Activated CD4-positive, alpha-beta T cell treated with anti-CD3 and anti-CD28 coated beads, Interleukin-2, amount 50 U/mL, for 24 hours (primary cell): ENCODE results near the gene SLC9B1.

Source experiments
- DNase-seq, 2 donors: peaks; one replicate each; pipeline ENCODE4 v3.0.0-alpha.2; 2020; ENCODE audit warnings: low read depth in 1 of 2, low spot score in 1 of 2

The SLC9B1 gene

DNA sequence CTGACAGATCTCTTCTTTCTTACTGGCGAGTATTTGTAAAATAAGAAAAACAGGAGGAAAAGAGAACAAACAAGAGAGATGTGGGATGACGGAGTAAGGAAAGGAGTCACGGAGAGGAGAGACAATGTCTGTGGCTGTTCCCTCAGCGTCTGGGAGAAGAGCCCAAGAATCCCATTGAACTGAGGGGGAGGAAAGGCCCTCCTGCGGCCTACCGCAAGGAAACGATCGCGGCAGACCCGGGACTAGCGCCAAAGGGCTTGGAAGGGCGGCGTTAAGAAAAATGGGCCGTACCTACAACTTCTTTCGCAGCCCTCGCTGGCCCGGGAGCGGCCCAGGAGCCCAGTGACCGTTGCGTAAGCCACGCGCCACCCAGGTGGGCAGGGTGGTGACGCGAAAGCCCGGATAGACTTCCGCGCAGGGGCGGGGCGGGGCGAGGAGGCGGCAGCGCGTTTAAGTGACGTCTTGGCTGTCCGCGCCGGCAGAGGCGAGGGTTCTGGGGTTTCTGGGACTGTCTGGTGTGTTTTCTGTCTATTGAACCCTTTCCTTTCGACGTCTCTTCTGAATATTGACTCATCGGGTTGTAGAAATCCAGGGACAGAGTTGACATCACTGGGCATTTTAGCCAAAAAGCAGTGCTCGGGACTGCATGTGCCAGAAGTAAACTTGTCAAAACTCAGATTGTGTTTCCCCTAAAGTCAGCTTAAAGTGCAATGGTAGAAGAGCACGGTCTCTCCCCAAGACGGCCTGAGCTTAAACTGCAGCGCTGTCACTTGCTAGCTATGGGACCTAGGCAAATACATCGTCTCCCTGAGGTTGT is at the start of gene SLC9B1:
Gene SLC9B1, minus strand, starts transcription at position 398 of the 817 bp plus-strand sequence. CDS start 27,994 bp downstream, outside the sequence.
- DNase-seq, result peak; percentile 88 to 90

GRCh38 chr4:103067841-103068547 is 48.5 kb upstream of the SLC9B1 start:
- no peak for DNase-seq

DNA sequence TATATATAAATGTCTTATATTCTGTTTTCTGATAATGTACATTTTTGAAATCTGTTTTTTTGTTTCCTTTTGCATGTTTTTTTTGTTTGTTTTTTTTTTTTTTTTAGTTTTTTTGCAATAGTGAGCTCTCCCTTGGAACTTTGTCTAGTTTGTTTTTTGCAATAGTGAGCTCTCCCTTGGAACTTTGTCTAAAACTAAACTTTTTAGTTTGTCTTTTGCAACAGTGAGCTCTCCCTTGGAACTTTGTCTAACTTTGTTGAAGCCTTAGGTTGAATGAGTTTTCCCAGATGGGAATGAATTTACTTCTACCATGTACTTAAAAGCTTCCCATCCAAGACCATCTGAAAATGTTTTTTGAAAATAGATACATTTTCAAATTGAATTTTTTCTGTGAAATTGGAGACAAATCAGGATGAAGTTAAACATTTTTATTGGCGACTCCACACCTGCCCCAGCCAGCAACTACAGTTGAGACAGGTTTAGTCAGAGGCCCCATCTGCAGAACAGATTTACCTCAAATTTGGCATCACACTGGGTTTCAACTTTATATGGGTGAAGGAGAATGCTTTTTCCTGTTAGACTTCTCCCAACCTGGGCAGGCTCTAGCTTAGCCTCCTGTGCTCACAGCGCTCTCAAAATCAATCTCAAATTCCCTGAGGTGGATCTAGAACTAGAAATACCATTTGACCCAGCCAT is 41.1 kb upstream of the SLC9B1 start:
- DNase-seq, result no peak

DNA sequence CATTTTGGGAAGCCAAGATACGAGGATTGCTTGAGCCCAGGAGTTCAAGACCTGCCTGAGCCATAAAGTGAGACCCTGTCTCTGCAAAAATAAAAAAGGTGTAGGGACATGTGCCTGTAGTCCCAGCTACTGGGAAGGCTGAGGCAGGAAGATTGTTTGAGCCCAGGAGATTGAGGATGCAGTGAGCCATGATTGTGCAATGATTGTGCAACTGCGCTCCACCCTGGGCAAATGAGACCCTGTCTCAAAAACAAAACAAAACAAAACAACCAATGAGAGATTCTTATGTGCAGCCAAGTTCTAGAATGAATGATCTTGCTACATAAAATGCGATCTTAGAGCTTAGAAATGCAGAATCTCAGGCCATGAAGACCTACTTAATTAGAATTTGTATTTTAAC is 34.5 kb upstream of the SLC9B1 start:
- no peak for DNase-seq

DNA sequence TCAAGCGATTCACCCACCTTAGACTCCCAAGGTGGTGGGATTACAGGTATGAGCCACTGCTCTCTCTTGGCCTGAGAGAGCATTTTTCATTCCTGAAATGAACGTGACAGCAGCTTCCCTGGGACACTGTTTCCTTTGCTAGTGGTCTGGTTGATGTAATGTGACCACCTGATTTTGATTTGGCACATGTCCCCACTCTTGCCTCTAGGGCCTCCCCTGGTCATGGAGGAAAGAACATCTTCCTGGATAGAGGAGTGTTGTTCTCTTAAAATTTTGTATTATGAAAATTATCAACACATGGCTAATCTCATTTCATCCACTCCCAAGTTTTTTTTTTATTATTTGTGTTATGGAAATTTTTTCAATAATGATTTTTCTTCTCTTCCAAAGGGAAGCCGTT is 33.3 kb upstream of the SLC9B1 start:
- DNase-seq, result no peak

DNA sequence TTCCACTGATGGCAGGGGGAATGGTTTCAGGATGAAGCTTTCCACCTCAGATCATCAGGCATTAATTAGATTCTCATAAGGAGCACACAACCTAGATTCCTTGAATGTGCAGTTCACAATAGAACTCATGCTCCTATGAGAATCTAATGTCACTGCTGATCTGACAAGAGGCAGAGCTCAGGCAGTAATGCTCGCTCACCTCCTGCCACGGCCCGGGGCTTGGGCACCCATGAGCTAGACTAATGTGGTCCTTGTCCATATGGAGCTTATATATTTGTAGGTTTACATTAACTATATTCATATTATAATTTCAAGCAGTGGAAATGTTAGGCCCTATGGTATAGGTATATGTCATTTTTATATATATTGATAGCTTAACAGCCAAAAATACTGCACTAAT is 32.6 kb upstream of the SLC9B1 start:
- DNase-seq, result no peak

DNA sequence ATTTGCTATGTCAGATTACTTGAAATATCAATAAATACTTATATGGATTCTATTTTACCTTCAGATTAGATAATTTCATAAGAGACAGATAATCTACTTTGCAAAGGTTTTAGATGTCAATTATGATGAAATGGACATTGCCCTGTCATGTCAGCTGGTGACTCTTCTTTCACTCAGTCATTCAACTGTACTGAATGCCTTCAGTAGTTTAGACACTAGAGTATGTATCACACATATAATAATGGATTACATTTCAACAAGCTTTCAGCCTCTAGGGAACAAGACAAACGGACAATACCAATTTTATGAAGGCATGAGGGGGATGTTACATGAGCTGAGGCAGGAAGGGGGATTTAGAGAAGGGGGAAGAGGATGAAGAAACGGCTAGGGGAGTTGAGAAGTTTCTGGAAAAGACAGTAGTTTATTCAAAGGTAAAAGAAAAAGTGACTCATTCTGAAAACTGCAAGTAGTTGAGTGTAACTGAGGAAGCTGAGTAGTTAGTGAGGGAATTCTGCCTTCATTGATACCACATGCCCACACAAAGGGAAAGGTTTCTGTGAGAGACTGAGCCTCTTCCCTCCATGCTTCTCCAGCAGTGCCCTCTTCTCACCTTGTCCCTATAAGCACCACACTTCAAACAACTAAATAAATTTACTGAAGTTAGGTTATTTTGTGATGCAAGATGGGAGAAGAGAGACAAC is 31.4 kb upstream of the SLC9B1 start:
- DNase-seq, result no peak

- peak in 1 of 2 donors; percentile 10 for DNase-seq
These were observed 27.1 kb upstream of the SLC9B1 start for GRCh38 chr4:103046416-103047290.

DNA sequence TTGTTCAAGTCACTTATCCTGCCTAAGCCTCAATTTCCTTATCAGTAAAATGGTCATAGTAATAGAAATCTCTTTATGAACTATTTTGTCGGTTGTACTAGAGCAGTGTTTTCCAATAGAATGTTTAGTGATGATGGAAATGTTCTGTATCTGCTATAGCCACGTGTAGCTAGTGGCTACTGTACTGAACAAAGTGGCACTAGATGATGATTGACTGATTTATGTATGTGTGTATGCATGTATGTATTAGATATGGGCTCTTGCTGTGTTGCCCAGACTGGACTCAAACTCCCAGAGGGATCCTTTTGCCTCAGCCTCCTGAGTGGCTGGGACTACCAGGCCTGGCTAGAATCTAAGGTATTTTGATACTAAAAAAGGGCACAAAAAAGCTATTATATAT is 24.7 kb upstream of the SLC9B1 start:
- DNase-seq, result no peak

DNA sequence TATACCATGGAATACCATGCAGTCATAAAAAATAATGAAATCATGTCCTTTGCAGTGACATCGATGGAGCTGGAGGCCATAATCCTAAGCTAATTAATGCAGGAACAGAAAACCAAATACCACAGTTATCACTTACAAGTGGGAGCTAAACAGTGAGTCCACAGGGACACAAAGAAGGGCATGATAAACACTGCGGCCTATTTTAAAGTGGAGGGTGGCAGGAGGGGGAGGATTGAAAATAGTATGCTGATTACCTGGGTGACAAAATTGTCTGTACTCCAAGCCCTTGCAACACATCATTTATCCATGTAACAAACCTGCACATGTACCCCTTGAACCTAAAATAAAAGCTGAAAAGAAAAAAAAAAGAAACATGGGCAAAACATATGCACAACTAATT is 16.7 kb upstream of the SLC9B1 start:
- no peak for DNase-seq

DNA sequence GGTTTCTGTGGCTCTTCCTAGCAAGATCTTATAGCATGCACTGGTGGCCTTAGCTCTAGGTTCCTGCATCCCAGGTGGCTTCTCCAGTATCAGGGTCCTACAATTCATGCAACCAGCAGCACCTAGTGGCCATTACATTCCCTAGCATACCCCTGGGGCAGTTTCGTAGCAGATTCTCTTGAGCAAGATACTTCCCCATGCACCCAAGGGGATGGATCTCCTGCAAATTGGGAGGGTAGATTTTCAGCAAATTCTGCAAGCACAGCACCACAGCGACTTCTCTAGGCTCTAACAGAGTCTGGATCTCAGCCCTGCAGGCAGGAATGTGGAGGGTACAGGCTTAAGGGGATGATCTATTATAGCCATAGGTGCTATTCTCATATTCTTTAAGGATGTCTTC is 13.1 kb upstream of the SLC9B1 start:
- no peak for DNase-seq

DNA sequence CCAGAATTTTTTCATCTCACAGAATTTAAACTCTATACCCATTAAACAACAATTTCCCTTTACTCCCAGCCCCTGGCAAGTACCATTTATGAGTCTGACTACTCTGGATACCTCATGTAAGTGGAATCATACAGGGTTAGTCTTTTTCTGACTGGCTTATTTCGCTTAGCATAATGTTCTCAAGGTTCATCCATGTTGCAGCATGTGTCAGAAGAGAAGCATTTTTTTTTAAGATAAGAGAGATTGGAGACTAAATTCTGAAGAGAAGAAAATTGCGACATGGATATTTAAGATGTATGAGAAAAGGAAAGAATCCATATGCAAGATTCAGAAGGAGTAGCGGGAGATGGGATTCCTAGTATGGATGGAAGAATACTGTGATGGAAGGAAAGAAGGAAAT is 11.3 kb upstream of the SLC9B1 start:
- DNase-seq, result no peak

DNA sequence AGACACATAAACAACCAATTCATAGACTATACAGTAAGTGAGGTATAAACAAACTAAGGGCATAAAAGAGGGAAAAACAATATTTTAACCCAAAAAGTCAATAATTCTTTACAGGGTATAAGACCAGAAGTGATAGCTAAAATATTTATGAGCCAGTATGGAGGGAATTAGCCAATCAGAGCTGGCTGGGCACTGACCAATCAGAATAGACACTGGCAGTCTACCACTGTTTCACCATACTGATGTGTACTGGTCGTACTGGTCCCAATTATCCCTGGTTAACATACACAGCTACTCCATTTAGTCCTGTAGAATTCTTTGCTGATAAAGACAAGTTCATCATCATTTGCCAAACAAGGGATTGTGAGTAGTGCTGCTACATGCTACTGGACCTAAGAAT is 9.8 kb upstream of the SLC9B1 start:
- DNase-seq, result no peak

DNA sequence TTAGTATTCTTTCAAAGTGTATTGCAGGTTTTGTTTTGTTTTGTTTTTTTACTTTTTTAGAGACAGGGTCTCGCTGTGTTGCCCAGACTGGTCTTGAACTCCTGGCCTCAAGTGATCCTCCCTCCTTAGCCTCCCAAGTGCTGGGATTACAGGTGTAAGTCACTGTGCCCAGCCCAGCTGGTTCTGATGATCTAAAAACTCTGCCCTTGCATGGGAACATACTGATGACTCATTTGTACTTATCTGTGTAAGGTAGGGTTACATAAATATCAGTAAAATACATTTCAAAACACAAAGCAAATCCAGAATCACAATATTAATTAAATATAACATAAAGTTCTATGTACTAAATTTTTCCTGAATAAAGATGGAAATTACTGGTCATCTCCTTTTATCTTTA is 7.4 kb upstream of the SLC9B1 start:
- DNase-seq, result no peak

- no peak for DNase-seq
These were observed 5.5 kb upstream of the SLC9B1 start for GRCh38 chr4:103024996-103025395.

GRCh38 chr4:103021120-103021519 is 1.6 kb upstream of the SLC9B1 start:
- DNase-seq, result no peak

DNA sequence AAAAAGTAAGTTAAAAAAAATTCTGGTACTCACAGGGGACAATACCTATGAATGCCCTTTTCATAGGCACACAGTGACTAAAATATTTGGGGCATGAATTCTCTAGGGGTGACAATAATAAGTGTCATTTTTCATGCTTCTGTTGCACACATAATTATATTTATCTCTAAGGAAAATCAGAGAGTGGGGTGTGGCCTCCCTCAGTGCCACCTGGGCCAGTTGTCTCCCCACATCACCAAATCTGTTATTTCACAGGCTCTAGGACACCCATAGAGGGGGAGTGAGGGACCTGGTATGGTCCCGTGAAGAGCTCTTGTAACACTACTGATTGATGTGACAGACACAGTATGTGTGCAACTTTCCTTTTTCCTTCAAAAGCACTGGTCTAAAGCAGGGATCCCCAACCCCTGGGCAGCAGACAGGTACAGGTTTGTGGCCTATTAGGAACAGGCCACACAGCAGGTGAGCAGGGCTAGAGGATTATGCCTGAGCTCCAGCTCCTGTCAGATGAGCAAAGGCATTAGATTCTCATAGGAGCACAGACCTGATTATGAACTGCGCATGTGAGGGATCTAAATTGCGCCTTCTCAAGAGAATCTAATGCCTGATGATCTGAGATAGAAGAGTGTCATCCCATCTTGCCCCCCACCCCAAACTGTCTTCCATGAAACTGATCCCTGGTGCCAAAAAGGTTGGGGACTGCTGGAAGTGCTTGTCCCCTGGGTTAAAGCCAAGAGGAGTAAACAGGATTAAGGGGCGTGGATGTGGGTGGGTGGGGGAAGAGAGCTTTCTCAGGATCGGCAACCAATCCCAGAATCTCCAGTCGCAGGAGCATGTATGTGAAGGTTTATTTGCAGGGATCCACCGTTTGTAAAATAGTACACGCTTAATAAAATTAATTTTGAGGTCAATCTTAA is 856 bp downstream of the SLC9B1 start:
- no peak for DNase-seq

DNA sequence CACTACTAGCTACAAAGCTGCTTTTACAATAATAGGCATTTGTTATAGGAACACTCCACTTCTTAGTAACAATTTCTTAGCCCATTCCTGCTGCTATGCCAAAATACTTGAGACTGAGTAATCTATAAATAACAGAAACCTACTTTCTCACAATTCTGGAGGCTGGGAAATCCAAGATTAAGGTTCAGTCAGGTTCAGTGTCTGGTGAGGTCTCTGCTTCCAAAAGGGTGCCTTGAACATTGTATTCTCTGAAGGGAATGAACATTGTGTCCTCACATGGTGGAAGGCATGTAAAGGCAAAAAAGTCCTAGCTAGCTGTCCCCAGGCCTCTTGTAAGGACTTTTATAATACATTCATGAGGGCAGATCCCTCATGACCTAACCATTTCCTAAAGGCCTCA is 7.0 kb downstream of the SLC9B1 start:
- no peak for DNase-seq

- DNase-seq, result no peak
These were observed 7.4 kb downstream of the SLC9B1 start for GRCh38 chr4:103012060-103012459.
